ENCODE data around the gene SHC2.

DNA sequence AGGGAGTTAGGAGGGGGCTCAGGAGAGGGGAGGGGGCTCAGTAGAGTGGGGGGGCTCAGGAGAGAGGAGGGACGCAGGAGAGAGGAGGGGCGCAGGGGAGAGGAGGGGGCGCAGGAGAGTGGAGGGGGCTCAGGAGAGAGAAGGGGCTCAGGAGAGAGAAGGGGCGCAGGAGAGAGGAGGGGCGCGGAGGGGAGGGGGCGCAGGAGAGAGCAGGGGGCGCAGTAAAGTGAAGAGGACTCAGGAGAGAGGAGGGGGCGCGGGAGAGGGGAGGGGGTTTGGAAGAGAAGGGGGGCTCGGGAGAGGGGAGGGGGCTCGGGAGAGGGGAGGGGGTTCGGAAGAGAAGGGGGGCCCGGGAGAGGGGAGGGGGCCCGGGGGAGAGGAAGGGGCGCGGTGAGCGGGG is 36.2 kb upstream of the SHC2 start:
- TF ChIP-seq, protein P1, sequence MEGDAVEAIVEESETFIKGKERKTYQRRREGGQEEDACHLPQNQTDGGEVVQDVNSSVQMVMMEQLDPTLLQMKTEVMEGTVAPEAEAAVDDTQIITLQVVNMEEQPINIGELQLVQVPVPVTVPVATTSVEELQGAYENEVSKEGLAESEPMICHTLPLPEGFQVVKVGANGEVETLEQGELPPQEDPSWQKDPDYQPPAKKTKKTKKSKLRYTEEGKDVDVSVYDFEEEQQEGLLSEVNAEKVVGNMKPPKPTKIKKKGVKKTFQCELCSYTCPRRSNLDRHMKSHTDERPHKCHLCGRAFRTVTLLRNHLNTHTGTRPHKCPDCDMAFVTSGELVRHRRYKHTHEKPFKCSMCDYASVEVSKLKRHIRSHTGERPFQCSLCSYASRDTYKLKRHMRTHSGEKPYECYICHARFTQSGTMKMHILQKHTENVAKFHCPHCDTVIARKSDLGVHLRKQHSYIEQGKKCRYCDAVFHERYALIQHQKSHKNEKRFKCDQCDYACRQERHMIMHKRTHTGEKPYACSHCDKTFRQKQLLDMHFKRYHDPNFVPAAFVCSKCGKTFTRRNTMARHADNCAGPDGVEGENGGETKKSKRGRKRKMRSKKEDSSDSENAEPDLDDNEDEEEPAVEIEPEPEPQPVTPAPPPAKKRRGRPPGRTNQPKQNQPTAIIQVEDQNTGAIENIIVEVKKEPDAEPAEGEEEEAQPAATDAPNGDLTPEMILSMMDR (IDR thresholded peaks at IDR 0.05): no peak
- no peak for TF ChIP-seq POLR2A (IDR thresholded peaks at IDR 0.05)

Data from body of pancreas (tissue), 4 donors.